Adrenal gland (tissue), 12 donors: ENCODE data around the gene RGS2. TPM values are rescaled to one million over a fixed set of nuclear protein-coding genes. Genes with fewer than 3 reads are reported as not detected.

Source experiments
- DNase-seq, 7 donors: peaks; one replicate each; pipeline ENCODE4 v3.0.0-alpha.2; 2019 to 2020
- H3K27ac ChIP-seq, 5 donors: fragments of 200-600 bp; sonication (generic) in 4 of 5; 1 replicate in 3 of 5; 2 replicates in 2 of 5; pipeline versions ENCODE4 v1.5.1 to v1.8.0; 2016 to 2020; ENCODE audit warnings: mild to moderate bottlenecking in 1 of 5
- H3K27me3 ChIP-seq: fragments of 200-600 bp; 2 replicates; pipeline ENCODE4 v1.8.0; 2021
- H3K36me3 ChIP-seq, 2 donors: fragments of 200-600 bp; replicated peaks in 1 of 2; 1 replicate in 1 of 2; 2 replicates in 1 of 2; pipeline versions ENCODE4 v1.5.1 to v1.8.0; 2018 to 2022
- H3K4me1 ChIP-seq, 2 donors: fragments of 200-600 bp; replicated peaks in 1 of 2; 1 replicate in 1 of 2; 2 replicates in 1 of 2; pipeline versions ENCODE4 v1.5.1 to v1.8.0; 2018 to 2021
- H3K4me3 ChIP-seq, 4 donors: fragments of 200-600 bp; sonication (generic) in 3 of 4; one replicate each; pipeline ENCODE4 v1.5.1; 2016 to 2018
- H3K9me3 ChIP-seq, 3 donors: fragments of 200-600 bp; sonication (generic) in 1 of 3; replicated peaks in 1 of 3; 1 replicate in 2 of 3; 2 replicates in 1 of 3; pipeline versions ENCODE4 v1.5.1 to v1.8.0; 2016 to 2021
- POLR2A ChIP-seq, 2 donors: fragments of 450-650 bp; IDR thresholded peaks; one replicate each; pipeline ENCODE4 v1.6.1; 2017; ENCODE audit warnings: antibody characterized with exemption in 2 of 2, mild to moderate bottlenecking in 2 of 2, moderate library complexity in 1 of 2
- WGBS, 4 donors: extraction: QIAGEN DNeasy Blood & Tissue Kit in 2 of 4; methylation state at CpG; one replicate each; pipeline versions ENCODE4 v1.1.5 to v1.1.7; 2013 to 2017; 5-methylcytosine and 5-hydroxymethylcytosine counted together
- intact Hi-C, 2 donors: fragments of 100-400 bp; cut with DNase I; formaldehyde crosslinking; loops; one replicate each; pipeline versions ENCODE4 v1.14.1 to v1.15.0; 2022 to 2023
- polyA plus RNA-seq, 3 donors: library from polyadenylated mRNA; stranded (reverse); fragments of 200-250 nt in 2 of 3; fragments of 350-450 nt in 1 of 3; fragmentation: Illumina TruSeq in 1 of 3; extraction: RNeasy Lipid Tissue Mini Kit (QIAGEN cat#74804) in 1 of 3; gene quantifications; one replicate each; pipeline ENCODE4 v1.2.3, GENCODE V29; 2013 to 2014
- total RNA-seq, 9 donors: library from RNA; depleted of rRNA in 4 of 9; stranded (reverse); fragments of >200 nt in 4 of 9; fragments of 120-200 nt in 1 of 9; fragmentation: NEBNext Ultra II Directional in 1 of 9; extraction: Animal tissue kit (Norgen Biotek cat#: 25700) in 1 of 9; gene quantifications; one replicate each; pipeline versions ENCODE4 v1.1.0 to v1.2.4, GENCODE V29; 2013 to 2023
- TF ChIP-seq, protein P1 (sequence below), 6 experiments: fragments of 450-650 bp in 4 of 6; fragments of 200-600 bp in 2 of 6; sonication (generic) in 1 of 6; IDR thresholded peaks; 1 replicate in 5 of 6; 2 replicates in 1 of 6; pipeline versions ENCODE4 v1.5.1 to v1.8.0; 2016 to 2021; ENCODE audit warnings: antibody characterized with exemption in 6 of 6, mild to moderate bottlenecking in 2 of 6, moderate library complexity in 1 of 6
- donor health status: healthy with polysubstance abuse.
- donor health status: Bipolar disorder and iron deficiency.
- donor health status: DM: yes; HTN: yes; CAD: no.
- donor health status: DM: no; HTN: no; CAD: no.
- donor health status: DM: no; HTN: no; CAD: no.
- donor health status: DM: yes; HTN: yes; CAD: no.

Gene RGS2
- total and polyA plus RNA-seq, 12 donors: 96.9 to 476 (median 162) TPM

DNA sequence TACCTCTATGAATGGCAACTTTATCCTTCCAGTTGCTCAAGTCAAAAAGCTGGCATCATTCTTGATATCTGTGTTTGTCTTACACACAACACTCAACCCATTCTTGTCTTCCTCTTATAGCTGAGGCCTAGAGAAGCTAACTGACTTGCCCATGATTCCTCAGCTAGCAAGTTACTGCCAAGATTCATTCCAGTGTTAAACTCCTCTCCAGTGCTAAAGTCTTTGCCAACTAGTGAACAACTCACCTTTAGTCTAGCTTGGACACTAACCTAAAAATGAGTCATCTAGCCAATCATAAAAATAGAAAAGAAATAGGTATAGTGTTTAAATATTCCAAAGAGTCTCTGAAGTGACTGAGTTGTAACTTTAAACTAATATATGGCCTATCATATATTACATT lies 45.6 kb upstream of the RGS2 start:
- TF ChIP-seq, protein P1, sequence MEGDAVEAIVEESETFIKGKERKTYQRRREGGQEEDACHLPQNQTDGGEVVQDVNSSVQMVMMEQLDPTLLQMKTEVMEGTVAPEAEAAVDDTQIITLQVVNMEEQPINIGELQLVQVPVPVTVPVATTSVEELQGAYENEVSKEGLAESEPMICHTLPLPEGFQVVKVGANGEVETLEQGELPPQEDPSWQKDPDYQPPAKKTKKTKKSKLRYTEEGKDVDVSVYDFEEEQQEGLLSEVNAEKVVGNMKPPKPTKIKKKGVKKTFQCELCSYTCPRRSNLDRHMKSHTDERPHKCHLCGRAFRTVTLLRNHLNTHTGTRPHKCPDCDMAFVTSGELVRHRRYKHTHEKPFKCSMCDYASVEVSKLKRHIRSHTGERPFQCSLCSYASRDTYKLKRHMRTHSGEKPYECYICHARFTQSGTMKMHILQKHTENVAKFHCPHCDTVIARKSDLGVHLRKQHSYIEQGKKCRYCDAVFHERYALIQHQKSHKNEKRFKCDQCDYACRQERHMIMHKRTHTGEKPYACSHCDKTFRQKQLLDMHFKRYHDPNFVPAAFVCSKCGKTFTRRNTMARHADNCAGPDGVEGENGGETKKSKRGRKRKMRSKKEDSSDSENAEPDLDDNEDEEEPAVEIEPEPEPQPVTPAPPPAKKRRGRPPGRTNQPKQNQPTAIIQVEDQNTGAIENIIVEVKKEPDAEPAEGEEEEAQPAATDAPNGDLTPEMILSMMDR (IDR thresholded peaks at IDR 0.05): no peak
- no peak for TF ChIP-seq POLR2A (IDR thresholded peaks at IDR 0.05)
- no peaks in the 10 kb centered on the region for H3K4me1 ChIP-seq
- no peaks in the 10 kb centered on the region for H3K9me3 ChIP-seq
- intact Hi-C loops: no loop called here
- no peak for DNase-seq
- no peak overlapping the region for H3K27ac ChIP-seq
- H3K27me3 ChIP-seq: no peaks in the 10 kb centered on the region
- H3K4me3 ChIP-seq: no peak overlapping the region
- H3K36me3 ChIP-seq: no peaks in the 10 kb centered on the region

DNA sequence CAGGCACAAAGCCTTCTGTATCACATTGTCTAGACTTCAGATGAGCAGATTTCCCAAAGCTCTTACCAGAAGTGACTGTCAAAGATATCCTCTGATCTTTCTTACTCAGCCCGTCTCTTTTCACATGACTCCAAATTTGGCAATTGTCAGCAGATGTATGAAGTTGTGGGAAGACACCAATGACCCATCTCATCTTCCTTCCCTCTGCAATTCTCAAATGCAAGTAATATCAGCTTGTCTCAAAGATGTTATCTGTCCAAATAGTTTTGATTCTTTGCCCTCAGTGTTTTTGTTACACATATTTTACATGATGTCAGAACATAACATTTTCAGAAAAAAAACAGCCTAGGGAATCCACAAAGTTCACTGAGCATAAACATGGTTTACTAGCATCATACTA lies 45.1 kb upstream of the RGS2 start:
- H3K36me3 ChIP-seq: no peaks in the 10 kb centered on the region
- H3K27ac ChIP-seq: no peak overlapping the region
- intact Hi-C loops: no loop called here
- DNase-seq: no peak
- no peaks in the 10 kb centered on the region for H3K27me3 ChIP-seq
- 50 to 64% (median 59%) methylated on average over 1 of the region's 1 CpG for WGBS, 4 donors
- H3K9me3 ChIP-seq: no peaks in the 10 kb centered on the region
- H3K4me3 ChIP-seq: no peak overlapping the region
- TF ChIP-seq, protein P1 (IDR thresholded peaks at IDR 0.05): no peak
- no peak for TF ChIP-seq POLR2A (IDR thresholded peaks at IDR 0.05)
- H3K4me1 ChIP-seq: no peaks in the 10 kb centered on the region

DNA sequence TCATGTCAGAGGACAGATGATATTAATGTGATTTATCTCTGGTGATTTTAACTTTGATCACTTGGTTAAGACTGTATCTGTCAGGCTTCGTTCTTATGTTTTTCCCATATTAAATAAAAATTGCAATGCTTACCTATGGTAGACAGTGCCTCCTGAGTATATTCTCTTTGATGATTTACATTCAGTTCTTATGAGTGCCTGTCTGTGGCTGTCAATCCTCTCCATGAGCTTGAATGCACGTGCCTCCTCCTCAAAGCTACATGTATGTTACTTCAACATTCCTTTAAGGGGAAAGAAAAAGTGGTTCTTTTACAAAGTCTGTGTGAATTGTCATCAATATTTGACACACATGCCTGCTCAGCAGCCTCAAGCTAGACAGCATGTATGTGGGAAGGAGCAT lies 44.2 kb upstream of the RGS2 start:
- Histone ChIP-seq H3K4me1 (no peaks in the 10 kb centered on the region), H3K27me3 (no peaks in the 10 kb centered on the region), H3K4me3 (no peak overlapping the region), H3K9me3 (no peaks in the 10 kb centered on the region), H3K36me3 (no peaks in the 10 kb centered on the region), H3K27ac (no peak overlapping the region)
- TF ChIP-seq, protein P1 (IDR thresholded peaks at IDR 0.05): no peak
- TF ChIP-seq POLR2A (IDR thresholded peaks at IDR 0.05): no peak
- DNase-seq: no peak
- intact Hi-C loops: no loop called here
- 78 to 90% (median 82%) methylated on average over 2 of the region's 2 CpGs for WGBS, 4 donors

DNA sequence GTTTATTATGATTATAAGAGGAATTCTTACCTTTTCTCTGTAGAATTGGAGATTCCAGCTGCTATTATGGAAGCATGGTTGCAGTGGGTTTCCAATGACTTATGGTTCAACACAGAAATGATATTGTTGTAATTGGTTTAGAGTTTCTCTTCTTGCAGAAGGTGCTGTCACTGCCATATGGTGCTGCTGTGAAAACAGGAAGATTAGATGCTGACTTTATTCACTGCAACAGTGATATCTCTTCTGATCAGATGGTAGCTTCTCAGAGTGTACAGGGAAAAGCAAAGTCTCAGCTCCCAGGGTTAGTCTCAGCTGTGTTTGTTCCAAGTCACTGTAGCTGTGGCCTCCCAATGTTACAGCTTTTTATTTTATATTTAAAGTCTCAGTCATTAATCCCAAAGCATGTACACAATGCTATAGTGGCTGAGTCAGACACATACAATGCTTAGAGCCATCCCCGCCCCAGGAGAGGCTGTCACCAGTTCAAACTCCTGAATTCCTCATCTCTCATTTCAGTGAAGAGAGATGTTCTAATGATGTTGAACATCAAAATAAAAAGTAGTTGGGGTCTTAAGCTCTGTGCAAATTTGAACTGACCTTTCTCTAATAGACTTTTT lies 42.7 kb upstream of the RGS2 start:
- Histone ChIP-seq H3K36me3 (no peaks in the 10 kb centered on the region), H3K9me3 (no peaks in the 10 kb centered on the region), H3K27ac (no peak overlapping the region), H3K4me1 (no peaks in the 10 kb centered on the region), H3K27me3 (no peaks in the 10 kb centered on the region), H3K4me3 (no peak overlapping the region)
- no peak for DNase-seq
- TF ChIP-seq, protein P1 (IDR thresholded peaks at IDR 0.05): no peak
- TF ChIP-seq POLR2A (IDR thresholded peaks at IDR 0.05): no peak
- WGBS, 4 donors: 90 to 100% (median 96%) methylated on average over 1 of the region's 1 CpG
- intact Hi-C loops: no loop called here
